NCI-H226 (cell line): ENCODE data around the gene TXNDC5.
"Not testable (repeated sequence)": the region's sequence is repeated elsewhere in the genome, so short reads cannot be mapped to it uniquely, and the experiment has no call there.

ENCODE experiments used
- DNase-seq: peaks from one replicate; pipeline ENCODE4 v3.0.0-alpha.2; 2015

Gene TXNDC5

GRCh38 chr6:7912736-7913517, 2.3 kb upstream of the TXNDC5 start:
- no peak for DNase-seq

GRCh38 chr6:7912024-7912423, 1.4 kb upstream of the TXNDC5 start:
- no peak for DNase-seq

GRCh38 chr6:7911345-7911725, 747 bp upstream of the TXNDC5 start:
- DNase-seq, result no peak

GRCh38 chr6:7910298-7910653, 312 bp downstream of the TXNDC5 start:
- no peak for DNase-seq

GRCh38 chr6:7909323-7910276, 988 bp downstream of the TXNDC5 start:
- no peak for DNase-seq

- DNase-seq, result no peak
Observed at GRCh38 chr6:7907159-7907558, 3.4 kb downstream of the TXNDC5 start.

- DNase-seq, result no peak
Observed at GRCh38 chr6:7906741-7907140, 3.8 kb downstream of the TXNDC5 start.

GRCh38 chr6:7905416-7905815, 5.2 kb downstream of the TXNDC5 start:
- DNase-seq, result no peak

- no peak for DNase-seq
Observed at GRCh38 chr6:7904654-7905319, 5.8 kb downstream of the TXNDC5 start.

- no peak for DNase-seq
Observed at GRCh38 chr6:7903673-7904072, 6.9 kb downstream of the TXNDC5 start.

GRCh38 chr6:7902867-7903266, 7.7 kb downstream of the TXNDC5 start:
- DNase-seq, result no peak

- DNase-seq, result no peak
Observed at GRCh38 chr6:7902221-7902620, 8.4 kb downstream of the TXNDC5 start.

- DNase-seq, result no peak
Observed at GRCh38 chr6:7901780-7902179, 8.8 kb downstream of the TXNDC5 start.

- no peak for DNase-seq
Observed at GRCh38 chr6:7901056-7901455, 9.5 kb downstream of the TXNDC5 start.

- no peak for DNase-seq
Observed at GRCh38 chr6:7900621-7901020, 10.0 kb downstream of the TXNDC5 start.

GRCh38 chr6:7899889-7900213, 10.7 kb downstream of the TXNDC5 start:
- no peak for DNase-seq

- no peak for DNase-seq
Observed at GRCh38 chr6:7899101-7899888, 11.3 kb downstream of the TXNDC5 start.

GRCh38 chr6:7898193-7898586, 12.4 kb downstream of the TXNDC5 start:
- not testable (repeated sequence) for DNase-seq

- no peak for DNase-seq
Observed at GRCh38 chr6:7897461-7898192, 13.0 kb downstream of the TXNDC5 start.

GRCh38 chr6:7896465-7896987, 14.1 kb downstream of the TXNDC5 start:
- DNase-seq, result no peak

GRCh38 chr6:7895125-7895423, 15.5 kb downstream of the TXNDC5 start:
- DNase-seq, result no peak
